IMR-90 (cell line): ENCODE measurements around the gene ZGLP1. TPM values are rescaled to one million over a fixed set of nuclear protein-coding genes. Genes with fewer than 3 reads are reported as not detected.

Experiments used
- ATAC-seq: fragments of 200-7000 bp; cut with Tn5 transposase; 2 replicates; pipeline ENCODE4 v1.9.1; 2020; ENCODE audit warnings: low read depth, mild to moderate bottlenecking, moderate library complexity
- BruUV-seq: library from RNA; stranded (reverse); fragments of 400-500 nt; replicated peaks from 2 replicates; lab custom pipeline; 2021; lab: Mats Ljungman, UMichigan
- CTCF ChIA-PET: fragments of 300-600 bp; formaldehyde crosslinking; extraction: SDS; loops from one replicate; lab custom pipeline; 2021; ENCODE audit warnings: antibody characterized with exemption; lab: Yijun Ruan, JAX
- POLR2A ChIA-PET: fragments of 300-600 bp; sonication (Branson Sonifier 250); formaldehyde crosslinking; loops from one replicate; lab custom pipeline; 2022; ENCODE audit warnings: antibody characterized with exemption; ENCODE audit not compliant: unreplicated experiment; lab: Charles Lee
- DNase-seq: peaks from one replicate; pipeline ENCODE4 v3.0.0; 2013
- H2AFZ ChIP-seq: replicated peaks from 2 replicates; pipeline ENCODE3; 2013; ENCODE audit warnings: low read length, mild to moderate bottlenecking; ENCODE audit not compliant: poor library complexity
- H2AK5ac ChIP-seq: 2 replicates; pipeline ENCODE4 v1.6.1; 2013; ENCODE audit warnings: low read depth, low read length, inconsistent platforms
- H2AK9ac ChIP-seq: replicated peaks from 2 replicates; pipeline ENCODE3; 2013; ENCODE audit warnings: mild to moderate bottlenecking, low read depth, low read length, moderate library complexity; ENCODE audit not compliant: poor library complexity
- H2BK120ac ChIP-seq: 2 replicates; pipeline ENCODE4 v1.6.1; 2013; ENCODE audit warnings: low read depth, low read length, inconsistent platforms
- H2BK15ac ChIP-seq: 3 replicates; pipeline ENCODE4 v1.6.1; 2013; ENCODE audit warnings: low read depth, low read length, inconsistent platforms
- H2BK20ac ChIP-seq: 2 replicates; pipeline ENCODE4 v1.6.1; 2013; ENCODE audit warnings: low read depth, mild to moderate bottlenecking, inconsistent platforms, low read length, moderate library complexity
- H2BK5ac ChIP-seq: 2 replicates; pipeline ENCODE4 v1.6.1; 2013; ENCODE audit warnings: mild to moderate bottlenecking, low read depth, low read length, inconsistent platforms; ENCODE audit not compliant: poor library complexity, severe bottlenecking
- H3K14ac ChIP-seq: replicated peaks from 2 replicates; pipeline ENCODE4 v1.6.1; 2013; ENCODE audit warnings: low read depth, low read length, inconsistent platforms
- H3K18ac ChIP-seq: 2 replicates; pipeline ENCODE4 v1.6.1; 2013; ENCODE audit warnings: low read depth, low read length, control low read depth
- H3K23ac ChIP-seq: 2 replicates; pipeline ENCODE4 v1.6.1; 2013; ENCODE audit warnings: low read depth, low read length, inconsistent platforms
- H3K27ac ChIP-seq: 2 replicates; pipeline ENCODE4 v1.5.1; 2013; ENCODE audit warnings: mild to moderate bottlenecking, control low read depth, low read length; ENCODE audit not compliant: insufficient read depth
- H3K27me3 ChIP-seq: 2 replicates; pipeline ENCODE4 v1.6.1; 2013; ENCODE audit warnings: low read length; ENCODE audit not compliant: control insufficient read depth, insufficient read depth
- H3K36me3 ChIP-seq: 2 replicates; pipeline ENCODE4 v1.6.1; 2013; ENCODE audit warnings: low read length, mixed read lengths; ENCODE audit not compliant: control insufficient read depth, insufficient read depth
- H3K4ac ChIP-seq: 2 replicates; pipeline ENCODE4 v1.6.1; 2013; ENCODE audit warnings: low read depth, low read length, inconsistent platforms
- H3K4me1 ChIP-seq: 2 replicates; pipeline ENCODE4 v1.6.1; 2013; ENCODE audit warnings: low read length, mixed read lengths; ENCODE audit not compliant: control insufficient read depth, insufficient read depth
- H3K4me2 ChIP-seq: 2 replicates; pipeline ENCODE4 v1.6.1; 2013; ENCODE audit warnings: low read depth, mild to moderate bottlenecking, control low read depth, low read length, moderate library complexity
- H3K4me3 ChIP-seq: 2 replicates; pipeline ENCODE4 v1.5.1; 2013; ENCODE audit warnings: low read depth, mild to moderate bottlenecking, control low read depth, low read length, moderate library complexity; ENCODE audit not compliant: insufficient read depth
- H3K56ac ChIP-seq: 2 replicates; pipeline ENCODE4 v1.6.1; 2013; ENCODE audit warnings: low read length, inconsistent platforms; ENCODE audit not compliant: insufficient read depth; ENCODE audit errors: extremely low read depth
- H3K79me1 ChIP-seq, 2 experiments: 2 replicates each; pipeline ENCODE4 v1.6.1; 2013; ENCODE audit warnings: low read length in 2 of 2, inconsistent platforms in 1 of 2, low read depth in 1 of 2
- H3K9ac ChIP-seq: 2 replicates; pipeline ENCODE4 v1.6.1; 2013; ENCODE audit warnings: low read depth, low read length, control low read depth
- H3K9me1 ChIP-seq: 2 replicates; pipeline ENCODE4 v1.6.1; 2013; ENCODE audit warnings: low read length, inconsistent platforms; ENCODE audit not compliant: insufficient read depth
- H3K9me3 ChIP-seq: 2 replicates; pipeline ENCODE4 v1.6.1; 2013; ENCODE audit warnings: low read length; ENCODE audit not compliant: control insufficient read depth, insufficient read depth
- H4K20me1 ChIP-seq: 2 replicates; pipeline ENCODE4 v1.6.1; 2013; ENCODE audit warnings: low read length, inconsistent platforms; ENCODE audit not compliant: insufficient read depth
- H4K5ac ChIP-seq: 2 replicates; pipeline ENCODE4 v1.6.1; 2013; ENCODE audit warnings: mild to moderate bottlenecking, low read depth, low read length, control low read depth
- H4K8ac ChIP-seq, 2 experiments: 2 replicates each; pipeline ENCODE4 v1.6.1; 2013; ENCODE audit warnings: low read depth in 2 of 2, low read length in 2 of 2, control low read depth in 1 of 2, inconsistent platforms in 1 of 2
- H4K91ac ChIP-seq: 2 replicates; pipeline ENCODE4 v1.6.1; 2013; ENCODE audit warnings: low read depth, low read length, inconsistent platforms; ENCODE audit not compliant: insufficient read depth
- BHLHE40 ChIP-seq: fragments of 150-350 bp; IDR thresholded peaks from 2 replicates; pipeline ENCODE4 v1.6.1; 2016; ENCODE audit warnings: mild to moderate bottlenecking, low read depth, low read length
- POLR2A ChIP-seq: IDR thresholded peaks from 2 replicates; pipeline ENCODE4 v1.6.1; 2012; ENCODE audit warnings: mild to moderate bottlenecking, low read depth, low read length
- RAD21 ChIP-seq: IDR thresholded peaks from 2 replicates; pipeline ENCODE4 v1.6.1; 2012; ENCODE audit warnings: low read length, improper control_type of control experiment
- RFX5 ChIP-seq: IDR thresholded peaks from 2 replicates; pipeline ENCODE4 v1.8.0; 2012; ENCODE audit warnings: low read depth, mild to moderate bottlenecking, low read length, moderate library complexity
- SMC3 ChIP-seq: fragments of 150-350 bp; IDR thresholded peaks from 2 replicates; pipeline ENCODE4 v1.6.1; 2016; ENCODE audit warnings: low read depth, mild to moderate bottlenecking, antibody characterized with exemption, low read length, moderate library complexity
- WGBS, 2 experiments: methylation state at CpG; one replicate each; pipeline versions ENCODE4 v1.1.5 to v1.1.7; 2013; ENCODE audit warnings: missing lambda C conversion rate in 2 of 2; ENCODE audit not compliant: insufficient read length in 1 of 2; ENCODE audit errors: extremely low coverage in 2 of 2; 5-methylcytosine and 5-hydroxymethylcytosine counted together
- dilution Hi-C: fragments of 300-500 bp; cut with HindIII; formaldehyde crosslinking; loops from one replicate; pipeline ENCODE4 v1.14.3; 2018; ENCODE audit warnings: low sequenced_read_pairs; ENCODE audit not compliant: unreplicated experiment
- in situ Hi-C: fragments of 300-500 bp; cut with MboI; formaldehyde crosslinking; loops from 3 replicates; pipeline ENCODE4 v1.14.3; 2019; ENCODE audit warnings: low sequenced_read_pairs, inconsistent platforms, mixed read lengths
- intact Hi-C: fragments of 100-400 bp; cut with micrococcal nuclease; formaldehyde crosslinking; loops from 2 replicates; pipeline ENCODE4 v1.10.0; 2022
- polyA plus RNA-seq, 3 experiments: library from polyadenylated mRNA; depleted of rRNA; stranded (reverse); fragments of >200 nt; gene quantifications; 2 replicates each; pipeline ENCODE4 v1.2.3, GENCODE V29; 2012; ENCODE audit warnings: low replicate concordance in 1 of 3
- total RNA-seq: library from RNA; depleted of rRNA; stranded (reverse); fragments of >200 nt; gene quantifications from 2 replicates; pipeline ENCODE4 v1.2.3, GENCODE V29; 2012
- TF ChIP-seq, protein P1 (sequence below): conservative IDR thresholded peaks from 2 replicates; pipeline ENCODE4 v1.5.1; 2012; ENCODE audit warnings: mild to moderate bottlenecking, low read depth, low read length, improper control_type of control experiment

The ZGLP1 gene
- total and polyA plus RNA-seq, 2 of the 4 experiments (the other 2 are of a cell fraction): 0.54 to 3.1 TPM

DNA sequence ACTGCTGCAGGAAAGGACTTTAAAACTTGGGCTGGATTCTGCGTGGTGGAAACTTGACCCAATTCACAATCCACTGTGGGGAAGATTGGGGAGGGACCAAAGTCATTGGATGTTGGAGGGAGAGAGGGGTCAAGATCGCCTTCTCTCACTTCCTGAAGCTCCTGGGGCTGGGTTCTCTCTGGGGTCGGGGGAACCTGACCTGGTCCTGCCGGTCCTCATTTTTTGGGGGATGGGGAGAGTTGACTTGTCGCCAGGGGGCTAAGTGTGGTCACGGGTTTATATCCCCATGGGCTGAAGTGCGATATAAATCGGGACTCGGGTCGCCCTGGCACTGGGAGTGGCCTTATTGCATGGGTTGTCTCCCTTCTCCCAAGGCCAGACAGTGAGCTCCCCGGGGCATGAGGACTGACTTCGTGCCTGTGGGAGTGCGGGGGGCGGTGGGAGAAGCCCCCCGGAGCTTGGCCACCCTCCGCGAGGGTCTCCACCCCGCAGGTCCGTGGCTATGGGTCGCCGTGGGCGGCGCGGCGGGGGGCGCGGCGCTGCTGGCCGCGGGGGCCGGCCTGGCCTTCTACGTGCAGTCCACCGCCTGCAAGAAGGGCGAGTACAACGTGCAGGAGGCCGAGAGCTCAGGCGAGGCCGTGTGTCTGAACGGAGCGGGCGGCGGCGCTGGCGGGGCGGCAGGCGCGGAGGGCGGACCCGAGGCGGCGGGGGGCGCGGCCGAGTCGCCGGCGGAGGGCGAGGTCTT, 13.6 kb downstream of the ZGLP1 start:
- no peak overlapping the region for H2BK15ac ChIP-seq
- H3K4me2 ChIP-seq: 0 out of 2 replicates have a peak overlapping the region, but pooled peaks have one; percentile 11
- no peak overlapping the region for H2BK120ac ChIP-seq
- in situ Hi-C loops (no loop called here), dilution Hi-C loops (no loop called here), intact Hi-C loops (no loop called here)
- ChIA-PET POLR2A (no interaction called here), CTCF (no interaction called here)
- peaks cover 6% of the 10 kb centered on the region for H4K20me1 ChIP-seq
- H3K4ac ChIP-seq: no peak overlapping the region
- DNase-seq (no peak), ATAC-seq (no peak)
- H3K4me1 ChIP-seq: peaks cover 10% of the 10 kb centered on the region
- H4K5ac ChIP-seq: no peak overlapping the region
- H2BK5ac ChIP-seq: no peak overlapping the region
- no peak overlapping the region for H4K8ac ChIP-seq
- no peaks in the 10 kb centered on the region; the same call in 1 of the 2 replicates for H3K27me3 ChIP-seq
- peaks cover 14% of the 10 kb centered on the region; the same call in 1 of the 2 replicates for H3K36me3 ChIP-seq
- H3K23ac ChIP-seq: no peak overlapping the region
- no peak overlapping the region for H2BK20ac ChIP-seq
- no peak overlapping the region for H3K18ac ChIP-seq
- no peak overlapping the region for H3K4me3 ChIP-seq
- no peak overlapping the region for H4K91ac ChIP-seq
- H3K9me1 ChIP-seq: no peaks in the 10 kb centered on the region
- no peak overlapping the region for H3K56ac ChIP-seq
- BruUV-seq: no TSS peak
- no peaks in the 10 kb centered on the region for H3K9me3 ChIP-seq
- H2AK9ac ChIP-seq: no peak overlapping the region
- peaks cover 0 to 4% of the 10 kb centered on the region in 2 experiments; a peak in 1 of 4 replicates for H3K79me1 ChIP-seq
- H2AFZ ChIP-seq: peak overlapping the region; percentile 33
- no peak overlapping the region for H3K27ac ChIP-seq
- no peak for TF ChIP-seq SMC3
- no peak for TF ChIP-seq RAD21
- no peak for TF ChIP-seq POLR2A
- TF ChIP-seq, protein P1, sequence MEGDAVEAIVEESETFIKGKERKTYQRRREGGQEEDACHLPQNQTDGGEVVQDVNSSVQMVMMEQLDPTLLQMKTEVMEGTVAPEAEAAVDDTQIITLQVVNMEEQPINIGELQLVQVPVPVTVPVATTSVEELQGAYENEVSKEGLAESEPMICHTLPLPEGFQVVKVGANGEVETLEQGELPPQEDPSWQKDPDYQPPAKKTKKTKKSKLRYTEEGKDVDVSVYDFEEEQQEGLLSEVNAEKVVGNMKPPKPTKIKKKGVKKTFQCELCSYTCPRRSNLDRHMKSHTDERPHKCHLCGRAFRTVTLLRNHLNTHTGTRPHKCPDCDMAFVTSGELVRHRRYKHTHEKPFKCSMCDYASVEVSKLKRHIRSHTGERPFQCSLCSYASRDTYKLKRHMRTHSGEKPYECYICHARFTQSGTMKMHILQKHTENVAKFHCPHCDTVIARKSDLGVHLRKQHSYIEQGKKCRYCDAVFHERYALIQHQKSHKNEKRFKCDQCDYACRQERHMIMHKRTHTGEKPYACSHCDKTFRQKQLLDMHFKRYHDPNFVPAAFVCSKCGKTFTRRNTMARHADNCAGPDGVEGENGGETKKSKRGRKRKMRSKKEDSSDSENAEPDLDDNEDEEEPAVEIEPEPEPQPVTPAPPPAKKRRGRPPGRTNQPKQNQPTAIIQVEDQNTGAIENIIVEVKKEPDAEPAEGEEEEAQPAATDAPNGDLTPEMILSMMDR: no peak
- no peak for TF ChIP-seq BHLHE40
- TF ChIP-seq RFX5: no peak
- 0 out of 2 replicates have a peak overlapping the region, but pooled peaks have one; percentile 24 for H2AK5ac ChIP-seq
- 48% methylated on average over 22 of the region's 58 CpGs; no CpG with 5 or more reads in 1 of the 2 experiments for WGBS, 2 experiments
- no peak overlapping the region for H3K14ac ChIP-seq
- no peak overlapping the region for H3K9ac ChIP-seq
